Ishikawa (cell line): ENCODE data around the gene WNT3A.

Source experiments
- CEBPB ChIP-seq: IDR thresholded peaks from 2 replicates; pipeline ENCODE4 v1.6.1; 2012
- CREB1 ChIP-seq: IDR thresholded peaks from 2 replicates; pipeline ENCODE4 v1.6.1; 2012; ENCODE audit warnings: low read depth
- EGR1 ChIP-seq: IDR thresholded peaks from 2 replicates; pipeline ENCODE4 v1.6.1; 2012
- EP300 ChIP-seq: IDR thresholded peaks from 2 replicates; pipeline ENCODE4 v1.6.1; 2012; ENCODE audit warnings: borderline replicate concordance
- FOXM1 ChIP-seq: IDR thresholded peaks from 2 replicates; pipeline ENCODE4 v1.6.1; 2012; ENCODE audit warnings: low read depth, borderline replicate concordance
- MAX ChIP-seq: IDR thresholded peaks from 2 replicates; pipeline ENCODE4 v1.6.1; 2012
- NFIC ChIP-seq: IDR thresholded peaks from 2 replicates; pipeline ENCODE4 v1.6.1; 2012
- RAD21 ChIP-seq: IDR thresholded peaks from 2 replicates; pipeline ENCODE4 v1.6.1; 2012; ENCODE audit warnings: low read depth
- REST ChIP-seq: IDR thresholded peaks from 2 replicates; pipeline ENCODE4 v1.6.1; 2012; ENCODE audit warnings: low read depth, mild to moderate bottlenecking
- TEAD4 ChIP-seq: IDR thresholded peaks from 2 replicates; pipeline ENCODE4 v1.6.1; 2012
- USF1 ChIP-seq: IDR thresholded peaks from 2 replicates; pipeline ENCODE4 v1.6.1; 2012
- YY1 ChIP-seq: IDR thresholded peaks from 2 replicates; pipeline ENCODE4 v1.6.1; 2012; ENCODE audit warnings: low read depth
- ZBTB7A ChIP-seq: IDR thresholded peaks from 2 replicates; pipeline ENCODE4 v1.6.1; 2012; ENCODE audit warnings: low read depth

WNT3A gene

GRCh38 chr1:228071839-228072657 lies 65.2 kb downstream of the WNT3A start:
- TF ChIP-seq FOXM1 (no peak), TEAD4 (no peak), RAD21 (no peak), NFIC (no peak), EP300 (no peak), USF1 (no peak), CREB1 (no peak), YY1 (no peak), REST (no peak)

- no peak for TF ChIP-seq ZBTB7A
- TF ChIP-seq EP300 = no peak
- TF ChIP-seq TEAD4 = no peak
- no peak for TF ChIP-seq REST
- TF ChIP-seq MAX = no peak
- no peak for TF ChIP-seq USF1
- no peak for TF ChIP-seq YY1
- no peak for TF ChIP-seq NFIC
- TF ChIP-seq CEBPB = no peak
These were observed 65.9 kb downstream of the WNT3A start for GRCh38 chr1:228072658-228073043.

GRCh38 chr1:228073061-228073856 lies 66.5 kb downstream of the WNT3A start:
- TF ChIP-seq REST (no peak), EGR1 (no peak)

- peak; percentile 67 for TF ChIP-seq RAD21
- TF ChIP-seq YY1 = no peak
These were observed 67.2 kb downstream of the WNT3A start for GRCh38 chr1:228073857-228074545.

GRCh38 chr1:228074954-228075730 lies 68.3 kb downstream of the WNT3A start:
- peak; percentile 61; the same call in 1 of the 2 replicates for TF ChIP-seq CREB1
- TF ChIP-seq REST = no peak
